Tibial nerve (tissue), 3 donors: ENCODE measurements around the gene KIR3DL3.

ENCODE experiments used
- POLR2A ChIP-seq, 2 donors: fragments of 450-650 bp; IDR thresholded peaks; one replicate each; pipeline ENCODE4 v1.6.1; 2017; ENCODE audit warnings: antibody characterized with exemption in 2 of 2, mild to moderate bottlenecking in 2 of 2, moderate library complexity in 2 of 2
- TF ChIP-seq, protein P1 (sequence below), 5 experiments: fragments of 200-600 bp in 3 of 5; fragments of 450-650 bp in 2 of 5; sonication (generic) in 3 of 5; IDR thresholded peaks; one replicate each; pipeline ENCODE4 v1.5.1; 2016 to 2019; ENCODE audit warnings: antibody characterized with exemption in 5 of 5, mild to moderate bottlenecking in 3 of 5, moderate library complexity in 2 of 5

DNA sequence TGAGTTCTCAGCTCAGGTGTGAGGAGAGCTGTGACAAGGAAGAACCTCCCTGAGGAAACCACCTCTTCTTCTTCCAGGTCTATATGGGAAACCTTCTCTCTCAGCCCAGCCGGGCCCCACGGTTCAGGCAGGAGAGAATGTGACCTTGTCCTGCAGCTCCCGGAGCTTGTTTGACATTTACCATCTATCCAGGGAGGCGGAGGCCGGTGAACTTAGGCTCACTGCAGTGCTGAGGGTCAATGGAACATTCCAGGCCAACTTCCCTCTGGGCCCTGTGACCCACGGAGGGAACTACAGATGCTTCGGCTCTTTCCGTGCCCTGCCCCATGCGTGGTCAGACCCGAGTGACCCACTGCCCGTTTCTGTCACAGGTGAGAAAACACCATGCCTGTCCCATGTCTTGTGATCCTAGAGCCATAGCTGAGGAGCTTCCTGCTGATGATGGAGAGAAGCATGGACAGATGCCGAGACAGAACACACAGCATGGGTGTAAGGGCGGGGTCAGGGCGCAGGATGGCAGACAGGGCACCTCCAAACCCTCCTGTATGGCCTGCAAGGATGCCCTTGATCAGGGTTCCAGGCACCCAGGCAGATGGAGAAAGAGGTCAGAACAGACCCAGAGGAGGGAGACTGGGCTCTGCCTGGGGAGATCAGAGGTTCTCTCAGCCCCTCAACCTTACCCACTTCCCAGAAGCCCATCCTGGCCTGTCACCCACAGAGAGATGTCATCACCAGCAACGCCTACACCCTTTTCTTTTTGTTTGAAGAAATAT, 5.4 kb downstream of the KIR3DL3 start:
- TF ChIP-seq, protein P1, sequence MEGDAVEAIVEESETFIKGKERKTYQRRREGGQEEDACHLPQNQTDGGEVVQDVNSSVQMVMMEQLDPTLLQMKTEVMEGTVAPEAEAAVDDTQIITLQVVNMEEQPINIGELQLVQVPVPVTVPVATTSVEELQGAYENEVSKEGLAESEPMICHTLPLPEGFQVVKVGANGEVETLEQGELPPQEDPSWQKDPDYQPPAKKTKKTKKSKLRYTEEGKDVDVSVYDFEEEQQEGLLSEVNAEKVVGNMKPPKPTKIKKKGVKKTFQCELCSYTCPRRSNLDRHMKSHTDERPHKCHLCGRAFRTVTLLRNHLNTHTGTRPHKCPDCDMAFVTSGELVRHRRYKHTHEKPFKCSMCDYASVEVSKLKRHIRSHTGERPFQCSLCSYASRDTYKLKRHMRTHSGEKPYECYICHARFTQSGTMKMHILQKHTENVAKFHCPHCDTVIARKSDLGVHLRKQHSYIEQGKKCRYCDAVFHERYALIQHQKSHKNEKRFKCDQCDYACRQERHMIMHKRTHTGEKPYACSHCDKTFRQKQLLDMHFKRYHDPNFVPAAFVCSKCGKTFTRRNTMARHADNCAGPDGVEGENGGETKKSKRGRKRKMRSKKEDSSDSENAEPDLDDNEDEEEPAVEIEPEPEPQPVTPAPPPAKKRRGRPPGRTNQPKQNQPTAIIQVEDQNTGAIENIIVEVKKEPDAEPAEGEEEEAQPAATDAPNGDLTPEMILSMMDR (IDR thresholded peaks at IDR 0.05), result no peak
- TF ChIP-seq POLR2A (IDR thresholded peaks at IDR 0.05), result no peak
